ENCODE data around the gene IFNA16. TPM values are rescaled to one million over a fixed set of nuclear protein-coding genes. Genes with fewer than 3 reads are reported as not detected.
A peak's percentile ranks its signal among the peaks of the same experiment; 100 is the strongest.
"Not testable (repeated sequence)": the region's sequence is repeated elsewhere in the genome, so short reads cannot be mapped to it uniquely, and the experiment has no call there.

Gene IFNA16
- polyA plus RNA-seq, 2 of the 4 experiments (the other 2 are of a cell fraction), result not detected

DNA sequence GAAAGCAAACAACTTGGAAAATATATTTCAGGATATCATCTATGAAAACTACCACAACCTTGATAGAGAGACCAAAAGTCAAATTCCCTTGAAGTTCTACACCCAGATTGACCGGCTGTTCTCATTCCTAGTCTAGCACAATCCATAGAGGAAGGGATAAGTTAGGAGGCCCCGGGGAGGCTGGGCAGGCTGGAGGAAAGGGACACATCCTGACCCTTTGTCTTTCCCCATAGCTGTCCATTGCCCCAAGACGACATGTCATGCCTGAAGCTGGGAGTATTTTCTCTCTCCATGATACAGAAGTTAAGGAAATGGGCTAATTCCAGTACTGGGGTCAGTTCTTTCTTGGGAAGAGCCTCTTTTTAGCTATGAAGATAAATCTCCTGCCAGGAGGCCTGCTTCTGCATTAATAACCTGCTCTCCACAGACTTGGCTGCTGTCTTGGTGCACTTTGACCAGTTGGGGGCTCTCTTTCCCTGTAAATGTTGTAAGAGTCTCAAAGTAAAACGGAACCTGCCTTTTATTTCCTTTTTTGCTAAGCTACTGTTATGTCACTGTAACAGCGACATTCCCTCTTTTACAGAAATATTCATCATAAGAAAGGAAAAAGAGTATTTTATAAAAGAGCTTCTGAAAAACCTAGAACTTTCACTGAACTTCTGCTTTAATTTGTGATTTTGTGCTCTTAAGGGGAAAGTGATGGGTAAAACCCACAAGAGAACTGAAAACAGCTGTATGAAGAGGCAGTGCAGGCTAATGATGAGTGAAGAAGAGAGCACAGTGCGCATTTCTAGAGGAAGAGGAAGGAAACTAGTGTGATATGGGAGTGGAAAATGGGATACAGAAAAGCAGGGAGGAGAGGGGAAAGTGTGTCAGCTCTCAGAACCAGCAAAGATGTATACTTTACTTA lies 22.0 kb downstream of the IFNA16 start:
- peak; percentile 90 to 97 for ATAC-seq
- FAIRE-seq, result peak; percentile 23
- H3K27ac ChIP-seq, H3K4me1 ChIP-seq, H3K9me3 ChIP-seq, H3K4me3 ChIP-seq: not testable (repeated sequence)
- TF ChIP-seq, protein P1, sequence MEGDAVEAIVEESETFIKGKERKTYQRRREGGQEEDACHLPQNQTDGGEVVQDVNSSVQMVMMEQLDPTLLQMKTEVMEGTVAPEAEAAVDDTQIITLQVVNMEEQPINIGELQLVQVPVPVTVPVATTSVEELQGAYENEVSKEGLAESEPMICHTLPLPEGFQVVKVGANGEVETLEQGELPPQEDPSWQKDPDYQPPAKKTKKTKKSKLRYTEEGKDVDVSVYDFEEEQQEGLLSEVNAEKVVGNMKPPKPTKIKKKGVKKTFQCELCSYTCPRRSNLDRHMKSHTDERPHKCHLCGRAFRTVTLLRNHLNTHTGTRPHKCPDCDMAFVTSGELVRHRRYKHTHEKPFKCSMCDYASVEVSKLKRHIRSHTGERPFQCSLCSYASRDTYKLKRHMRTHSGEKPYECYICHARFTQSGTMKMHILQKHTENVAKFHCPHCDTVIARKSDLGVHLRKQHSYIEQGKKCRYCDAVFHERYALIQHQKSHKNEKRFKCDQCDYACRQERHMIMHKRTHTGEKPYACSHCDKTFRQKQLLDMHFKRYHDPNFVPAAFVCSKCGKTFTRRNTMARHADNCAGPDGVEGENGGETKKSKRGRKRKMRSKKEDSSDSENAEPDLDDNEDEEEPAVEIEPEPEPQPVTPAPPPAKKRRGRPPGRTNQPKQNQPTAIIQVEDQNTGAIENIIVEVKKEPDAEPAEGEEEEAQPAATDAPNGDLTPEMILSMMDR (IDR thresholded peaks at IDR 0.05), result peak; percentile 62
- peak; percentile 60 for TF ChIP-seq RAD21 (conservative IDR thresholded peaks at IDR 0.05 in 1 of 2, IDR thresholded peaks at IDR 0.05 in 1 of 2)
- peak; percentile 36; the same call in 2 of the 3 replicates for TF ChIP-seq SMC3 (IDR thresholded peaks at IDR 0.05)
- ChIA-PET CTCF (interaction anchor here (0.7 to 2.1 kb wide), 25 partner anchors 9 to 593 kb away, joined by 3 to 9 read pairs (median 4); no protein-coding TSS in a partner anchor), POLR2A (interaction anchor here (0.6 kb wide), 1 partner anchor 1971 kb away, joined by 3 read pairs; no protein-coding TSS in a partner anchor)
- 4% methylated on average over 6 of the region's 6 CpGs for WGBS (ENCODE audit: missing lambda C conversion rate)
- H3K4me2 ChIP-seq, result peak overlapping the region; percentile 59
- peak in 1 of 2 experiments; percentile 29 for DNase-seq (ENCODE audit: low read depth in 1 of 2, low spot score in 1 of 2)

DNA sequence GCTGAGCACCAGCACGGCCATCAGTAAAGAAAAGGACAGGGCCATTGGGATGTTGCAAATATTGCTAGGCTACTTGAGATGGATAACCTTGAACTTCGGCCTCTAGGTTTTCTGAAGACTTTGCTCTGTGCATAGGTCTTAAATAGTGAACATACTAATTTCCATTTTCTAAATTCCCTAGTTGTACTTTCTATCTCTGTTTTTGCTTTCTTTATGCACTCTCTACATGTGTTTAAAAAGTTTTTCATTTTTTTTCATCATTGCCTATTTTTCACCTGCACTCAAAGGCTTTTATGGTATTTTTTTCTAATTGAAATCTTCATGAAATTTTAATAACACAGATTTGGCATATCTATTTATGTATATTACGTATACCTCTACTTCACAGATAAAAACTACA lies 29.6 kb downstream of the IFNA16 start, which contains the start of gene IFNA4:
TSS of gene IFNA4 (minus strand) at position 101 of the 400 bp plus-strand sequence. CDS start at position 45, 56 bp downstream.
- POLR2A ChIA-PET; FAIRE-seq; H3K27ac ChIP-seq; CTCF ChIA-PET; H3K9me3 ChIP-seq; H3K4me1 ChIP-seq; DNase-seq (ENCODE audit: low read depth in 1 of 2, low spot score in 1 of 2); H3K4me2 ChIP-seq; H3K4me3 ChIP-seq; ATAC-seq: not testable (repeated sequence)
- WGBS (ENCODE audit: missing lambda C conversion rate), result 40% methylated on average over 3 of the region's 3 CpGs

DNA sequence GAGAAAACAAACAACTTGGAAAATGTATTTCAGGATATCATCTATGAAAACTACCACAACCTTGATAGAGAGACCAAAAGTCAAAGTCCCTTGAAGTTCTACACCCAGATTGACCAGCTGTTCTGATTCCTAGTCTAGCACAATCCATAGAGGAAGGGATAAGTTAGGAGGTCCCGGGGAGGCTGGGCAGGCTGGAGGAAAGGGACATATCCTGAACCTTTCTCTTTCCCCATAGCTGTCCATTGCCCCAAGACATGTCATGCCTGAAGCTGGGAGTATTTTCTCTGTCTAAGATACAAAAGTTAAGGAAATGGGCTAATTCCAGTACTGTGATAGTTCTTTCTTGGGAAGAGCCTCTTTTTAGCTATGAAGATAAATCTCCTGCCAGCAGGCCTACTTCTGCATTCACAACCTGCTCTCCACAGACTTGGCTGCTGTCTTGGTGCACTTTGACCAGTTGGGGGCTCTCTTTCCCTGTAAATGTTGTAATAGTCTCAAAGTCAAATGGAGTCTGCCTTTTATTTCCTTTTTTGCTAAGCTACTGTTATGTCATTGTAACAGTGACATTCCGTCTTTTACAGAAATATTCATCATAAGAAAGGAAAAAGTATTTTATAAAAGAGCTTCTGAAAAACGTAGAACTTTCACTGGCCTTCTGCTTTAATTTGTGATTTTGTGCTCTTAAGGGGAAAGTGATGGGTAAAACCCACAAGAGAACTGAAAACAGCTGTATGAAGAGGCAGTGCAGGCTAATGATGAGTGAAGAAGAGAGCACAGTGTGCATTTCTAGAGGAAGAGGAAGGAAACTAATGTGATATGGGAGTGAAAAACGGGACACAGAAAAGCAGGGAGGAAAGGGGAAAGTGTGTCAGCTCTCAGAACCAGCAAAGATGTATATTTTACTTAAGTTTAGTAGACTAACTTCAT lies 34.0 kb downstream of the IFNA16 start:
- H3K4me2 ChIP-seq, POLR2A ChIA-PET, H3K27ac ChIP-seq, H3K9me3 ChIP-seq, H3K4me1 ChIP-seq, H3K4me3 ChIP-seq, FAIRE-seq: not testable (repeated sequence)
- DNase-seq (ENCODE audit: low read depth in 1 of 2, low spot score in 1 of 2), result peak in 1 of 2 experiments; percentile 37
- TF ChIP-seq RAD21 (conservative IDR thresholded peaks at IDR 0.05 in 1 of 2, IDR thresholded peaks at IDR 0.05 in 1 of 2) (peak in 1 of 2 experiments; percentile 42; a peak in 4 of 5 replicates), CEBPB (IDR thresholded peaks at IDR 0.05) (0 out of 4 replicates have a peak, but pooled peaks of 1 of the 2 experiments have one; percentile 8), SMC3 (IDR thresholded peaks at IDR 0.05) (0 out of 3 replicates have a peak, but pooled peaks have one; percentile 13)
- TF ChIP-seq, protein P1 (IDR thresholded peaks at IDR 0.05), result peak; percentile 47
- ATAC-seq, result peak; percentile 93 to 95
- 10% methylated on average over 4 of the region's 4 CpGs for WGBS (ENCODE audit: missing lambda C conversion rate)
- CTCF ChIA-PET, result interaction anchor here (0.6 to 1.4 kb wide), 15 partner anchors 9 to 348 kb away, joined by 3 to 6 read pairs (median 3); no protein-coding TSS in a partner anchor

DNA sequence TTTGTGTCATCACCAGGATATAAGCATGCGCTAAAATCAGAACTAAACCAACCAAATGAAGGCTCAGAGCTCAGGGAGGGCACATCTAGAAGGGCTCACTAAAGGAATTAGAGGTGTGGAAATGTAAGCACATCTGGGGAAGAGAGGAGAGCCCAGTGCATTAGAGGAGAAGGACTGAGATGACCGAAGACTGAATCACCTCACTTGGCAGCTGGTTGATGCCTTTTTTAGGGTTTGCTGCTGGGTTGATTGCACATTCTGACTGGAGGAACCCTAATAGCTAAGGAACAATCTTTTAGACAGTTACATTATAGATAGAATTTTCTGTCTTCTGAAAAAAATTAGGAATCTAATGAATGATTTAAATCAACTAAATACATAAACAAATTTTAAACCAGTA lies 42.4 kb downstream of the IFNA16 start:
- no peak for FAIRE-seq
- H3K4me2 ChIP-seq, result no peak overlapping the region

More for the DNA sequence above, 42.4 kb downstream of the IFNA16 start:
- no peak for DNase-seq (ENCODE audit: low read depth in 1 of 2, low spot score in 1 of 2)
- no peak overlapping the region for H3K27ac ChIP-seq
- no peak for TF ChIP-seq FOXS1 (CRISPR knock-in tag; IDR thresholded peaks at IDR 0.05)
- TF ChIP-seq NR3C1 (IDR thresholded peaks at IDR 0.05), result no peak
- no peak for TF ChIP-seq PHF8 (IDR thresholded peaks at IDR 0.05; ENCODE audit: borderline replicate concordance, low read depth)
- TF ChIP-seq RAD21 (conservative IDR thresholded peaks at IDR 0.05 in 1 of 2, IDR thresholded peaks at IDR 0.05 in 1 of 2), result no peak
- TF ChIP-seq CHD2 (IDR thresholded peaks at IDR 0.05; ENCODE audit: low read length, partially characterized antibody), result no peak
- TF ChIP-seq CBX8 (IDR thresholded peaks at IDR 0.05), result no peak
- TF ChIP-seq, protein P2, sequence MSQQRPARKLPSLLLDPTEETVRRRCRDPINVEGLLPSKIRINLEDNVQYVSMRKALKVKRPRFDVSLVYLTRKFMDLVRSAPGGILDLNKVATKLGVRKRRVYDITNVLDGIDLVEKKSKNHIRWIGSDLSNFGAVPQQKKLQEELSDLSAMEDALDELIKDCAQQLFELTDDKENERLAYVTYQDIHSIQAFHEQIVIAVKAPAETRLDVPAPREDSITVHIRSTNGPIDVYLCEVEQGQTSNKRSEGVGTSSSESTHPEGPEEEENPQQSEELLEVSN (IDR thresholded peaks at IDR 0.05; ENCODE audit: borderline replicate concordance, low read depth), result no peak
- POLR2A ChIA-PET, result no interaction called here
- CTCF ChIA-PET, result interaction anchor here (1.2 to 1.3 kb wide), 2 partner anchors 8 to 38 kb away, joined by 3 to 4 read pairs; no protein-coding TSS in a partner anchor
- 81% methylated on average over 2 of the region's 2 CpGs for WGBS (ENCODE audit: missing lambda C conversion rate)
- H3K9me3 ChIP-seq, result no peaks in the 10 kb centered on the region
- H3K4me1 ChIP-seq, result no peaks in the 10 kb centered on the region
- no peak overlapping the region for H3K4me3 ChIP-seq
- no peak for ATAC-seq

Measured in A549 (cell line).